ENCODE data around the gene BACE2.
A peak's percentile ranks its signal among the peaks of the same experiment; 100 is the strongest.
"Not testable (repeated sequence)": the region's sequence is repeated elsewhere in the genome, so short reads cannot be mapped to it uniquely, and the experiment has no call there.

Gene BACE2

GRCh38 chr21:41247561-41248545 lies 79.9 kb downstream of the BACE2 start:
- no peak for DNase-seq
- intact Hi-C loops (cut with DNase I), result no loop called here

GRCh38 chr21:41249476-41249875 lies 81.5 kb downstream of the BACE2 start:
- intact Hi-C loops (cut with DNase I), result no loop called here
- no peak for DNase-seq

GRCh38 chr21:41250519-41250918 lies 82.6 kb downstream of the BACE2 start:
- DNase-seq, result no peak
- intact Hi-C loops (cut with DNase I), result no loop called here

- intact Hi-C loops (cut with DNase I), result no loop called here
Measured at GRCh38 chr21:41251961-41252642, 84.1 kb downstream of the BACE2 start.

GRCh38 chr21:41254090-41254700 lies 86.2 kb downstream of the BACE2 start:
- no peak for DNase-seq

More at GRCh38 chr21:41251961-41252642, 84.1 kb downstream of the BACE2 start:
- DNase-seq, result no peak

GRCh38 chr21:41255190-41255589 lies 87.2 kb downstream of the BACE2 start:
- no peak for DNase-seq
- intact Hi-C loops (cut with DNase I), result no loop called here

More at GRCh38 chr21:41254090-41254700, 86.2 kb downstream of the BACE2 start:
- intact Hi-C loops (cut with DNase I), result no loop called here

- intact Hi-C loops (cut with DNase I); DNase-seq: not testable (repeated sequence)
Measured at GRCh38 chr21:41256231-41256630, 88.3 kb downstream of the BACE2 start.

GRCh38 chr21:41256771-41257702 lies 89.1 kb downstream of the BACE2 start:
- intact Hi-C loops (cut with DNase I), result no loop called here
- DNase-seq, result no peak

- no peak for DNase-seq
- intact Hi-C loops (cut with DNase I), result no loop called here
Measured at GRCh38 chr21:41258617-41259016, 90.7 kb downstream of the BACE2 start.

GRCh38 chr21:41260428-41260827 lies 92.5 kb downstream of the BACE2 start:
- intact Hi-C loops (cut with DNase I), result no loop called here
- no peak for DNase-seq

GRCh38 chr21:41267346-41267745 lies 99.4 kb downstream of the BACE2 start:
- intact Hi-C loops (cut with DNase I), result no loop called here

GRCh38 chr21:41269535-41269934 lies 101.6 kb downstream of the BACE2 start:
- no peak for DNase-seq
- intact Hi-C loops (cut with DNase I), result no loop called here

More at GRCh38 chr21:41267346-41267745, 99.4 kb downstream of the BACE2 start:
- no peak for DNase-seq

- intact Hi-C loops (cut with DNase I), result no loop called here
- DNase-seq, result no peak
Measured at GRCh38 chr21:41277196-41277595, 109.2 kb downstream of the BACE2 start.

- DNase-seq, result no peak
- intact Hi-C loops (cut with DNase I), result no loop called here
Measured at GRCh38 chr21:41277846-41278245, 109.9 kb downstream of the BACE2 start.

- DNase-seq, result no peak
- intact Hi-C loops (cut with DNase I), result loop anchor here (10.0 kb wide), 1 partner anchor 184 kb away; no protein-coding TSS in a partner anchor
Measured at GRCh38 chr21:41280115-41280919, 112.4 kb downstream of the BACE2 start.

- intact Hi-C loops (cut with DNase I), result loop anchor here (10.0 kb wide), 1 partner anchor 182 kb away; no protein-coding TSS in a partner anchor
- no peak for DNase-seq
Measured at GRCh38 chr21:41282412-41282811, 114.5 kb downstream of the BACE2 start.

- intact Hi-C loops (cut with DNase I), result loop anchor here (10.0 kb wide), 1 partner anchor 181 kb away; no protein-coding TSS in a partner anchor
- DNase-seq, result peak in 31 of 42 donors; percentile 8 to 78 (median 52)
Measured at GRCh38 chr21:41283211-41283818, 115.4 kb downstream of the BACE2 start.
